ENCODE data around the gene MYO7A. TPM values are rescaled to one million over a fixed set of nuclear protein-coding genes. Genes with fewer than 3 reads are reported as not detected.

Gene MYO7A
- polyA plus RNA-seq, 1 experiment: not detected

GRCh38 chr11:77125191-77125590 lies 2.9 kb upstream of the MYO7A start:
- no peaks in the 10 kb centered on the region; the same call in 1 of the 2 replicates for H3K9me3 ChIP-seq (ENCODE audit: control insufficient read depth, insufficient read depth, low read length)
- no peak for DNase-seq (ENCODE audit: low read depth, low spot score)
- no peak overlapping the region for H3K27ac ChIP-seq (ENCODE audit: low read depth, low read length)
- H3K4me3 ChIP-seq (ENCODE audit: low read depth, low read length): no peak overlapping the region
- H3K27me3 ChIP-seq (ENCODE audit: control insufficient read depth, insufficient read depth, low read length): no peaks in the 10 kb centered on the region
- CTCF ChIA-PET: no interaction called here
- TF ChIP-seq, protein P1, sequence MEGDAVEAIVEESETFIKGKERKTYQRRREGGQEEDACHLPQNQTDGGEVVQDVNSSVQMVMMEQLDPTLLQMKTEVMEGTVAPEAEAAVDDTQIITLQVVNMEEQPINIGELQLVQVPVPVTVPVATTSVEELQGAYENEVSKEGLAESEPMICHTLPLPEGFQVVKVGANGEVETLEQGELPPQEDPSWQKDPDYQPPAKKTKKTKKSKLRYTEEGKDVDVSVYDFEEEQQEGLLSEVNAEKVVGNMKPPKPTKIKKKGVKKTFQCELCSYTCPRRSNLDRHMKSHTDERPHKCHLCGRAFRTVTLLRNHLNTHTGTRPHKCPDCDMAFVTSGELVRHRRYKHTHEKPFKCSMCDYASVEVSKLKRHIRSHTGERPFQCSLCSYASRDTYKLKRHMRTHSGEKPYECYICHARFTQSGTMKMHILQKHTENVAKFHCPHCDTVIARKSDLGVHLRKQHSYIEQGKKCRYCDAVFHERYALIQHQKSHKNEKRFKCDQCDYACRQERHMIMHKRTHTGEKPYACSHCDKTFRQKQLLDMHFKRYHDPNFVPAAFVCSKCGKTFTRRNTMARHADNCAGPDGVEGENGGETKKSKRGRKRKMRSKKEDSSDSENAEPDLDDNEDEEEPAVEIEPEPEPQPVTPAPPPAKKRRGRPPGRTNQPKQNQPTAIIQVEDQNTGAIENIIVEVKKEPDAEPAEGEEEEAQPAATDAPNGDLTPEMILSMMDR (IDR thresholded peaks at IDR 0.05; ENCODE audit: low read depth, low read length): no peak
- POLR2A ChIA-PET: no interaction called here

- CTCF ChIA-PET: no interaction called here
- no peak for DNase-seq (ENCODE audit: low read depth, low spot score)
Observed at GRCh38 chr11:77125695-77126094, 2.4 kb upstream of the MYO7A start.

GRCh38 chr11:77126156-77126775 lies 1.8 kb upstream of the MYO7A start:
- CTCF ChIA-PET: interaction anchor here (0.9 to 4.1 kb wide), 18 partner anchors 12 to 493 kb away, joined by 3 to 62 read pairs (median 7); no protein-coding TSS in a partner anchor
- DNase-seq (ENCODE audit: low read depth, low spot score): no peak
- no peak overlapping the region for H3K27ac ChIP-seq (ENCODE audit: low read depth, low read length)
- POLR2A ChIA-PET: interaction anchor here (0.5 kb wide), 1 partner anchor 431 kb away, joined by 3 read pairs; no protein-coding TSS in a partner anchor
- TF ChIP-seq, protein P1 (IDR thresholded peaks at IDR 0.05; ENCODE audit: low read depth, low read length): no peak
- no peaks in the 10 kb centered on the region for H3K9me3 ChIP-seq (ENCODE audit: control insufficient read depth, insufficient read depth, low read length)
- H3K27me3 ChIP-seq (ENCODE audit: control insufficient read depth, insufficient read depth, low read length): no peaks in the 10 kb centered on the region
- no peak overlapping the region for H3K4me3 ChIP-seq (ENCODE audit: low read depth, low read length)

More at GRCh38 chr11:77125695-77126094, 2.4 kb upstream of the MYO7A start:
- Histone ChIP-seq H3K27me3 (ENCODE audit: control insufficient read depth, insufficient read depth, low read length) (no peaks in the 10 kb centered on the region), H3K4me3 (ENCODE audit: low read depth, low read length) (no peak overlapping the region), H3K27ac (ENCODE audit: low read depth, low read length) (no peak overlapping the region), H3K9me3 (ENCODE audit: control insufficient read depth, insufficient read depth, low read length) (no peaks in the 10 kb centered on the region; the same call in 1 of the 2 replicates)
- POLR2A ChIA-PET: no interaction called here
- TF ChIP-seq, protein P1 (IDR thresholded peaks at IDR 0.05; ENCODE audit: low read depth, low read length): no peak

DNA sequence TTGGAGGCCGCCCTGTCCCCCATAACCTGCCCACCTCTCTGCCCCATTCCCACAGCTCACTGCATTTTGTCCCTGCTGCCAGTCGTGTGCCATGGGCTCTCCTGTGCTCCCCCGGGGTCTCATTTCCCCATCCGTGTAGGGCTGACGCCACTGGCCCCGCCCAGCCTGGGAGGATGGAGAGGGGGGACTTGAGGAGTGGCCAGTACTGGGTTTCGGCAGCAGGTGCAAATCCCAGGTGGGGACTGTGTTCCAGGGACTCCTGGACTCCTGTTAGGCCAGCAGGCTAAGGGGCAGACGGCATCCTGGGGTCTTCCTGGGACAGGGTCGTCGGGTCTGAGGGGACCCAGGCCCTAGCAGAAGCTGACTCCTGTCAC lies 1.2 kb upstream of the MYO7A start:
- TF ChIP-seq, protein P1 (IDR thresholded peaks at IDR 0.05; ENCODE audit: low read depth, low read length): no peak
- H3K4me3 ChIP-seq (ENCODE audit: low read depth, low read length): peak overlapping the region; percentile 59
- no peak for DNase-seq (ENCODE audit: low read depth, low spot score)
- H3K9me3 ChIP-seq (ENCODE audit: control insufficient read depth, insufficient read depth, low read length): no peaks in the 10 kb centered on the region
- H3K27me3 ChIP-seq (ENCODE audit: control insufficient read depth, insufficient read depth, low read length): no peaks in the 10 kb centered on the region
- H3K27ac ChIP-seq (ENCODE audit: low read depth, low read length): no peak overlapping the region
- ChIA-PET POLR2A (interaction anchor here (0.5 to 0.6 kb wide), 3 partner anchors 79 to 706 kb away, joined by 3 to 5 read pairs (median 4); no protein-coding TSS in a partner anchor), CTCF (interaction anchor here (0.7 to 4.1 kb wide), 29 partner anchors 10 to 493 kb away, joined by 3 to 62 read pairs (median 5); no protein-coding TSS in a partner anchor)

- TF ChIP-seq, protein P1 (IDR thresholded peaks at IDR 0.05; ENCODE audit: low read depth, low read length): peak; percentile 100
- ChIA-PET POLR2A (interaction anchor here (0.5 to 0.9 kb wide), 3 partner anchors 80 to 706 kb away, joined by 3 to 5 read pairs (median 4); no protein-coding TSS in a partner anchor), CTCF (interaction anchor here (0.7 to 4.1 kb wide), 32 partner anchors 9 to 492 kb away, joined by 3 to 62 read pairs (median 5); no protein-coding TSS in a partner anchor)
- Histone ChIP-seq H3K27me3 (ENCODE audit: control insufficient read depth, insufficient read depth, low read length) (no peaks in the 10 kb centered on the region), H3K9me3 (ENCODE audit: control insufficient read depth, insufficient read depth, low read length) (no peaks in the 10 kb centered on the region), H3K27ac (ENCODE audit: low read depth, low read length) (no peak overlapping the region), H3K4me3 (ENCODE audit: low read depth, low read length) (peak overlapping the region; percentile 59)
- DNase-seq (ENCODE audit: low read depth, low spot score): no peak
Observed at GRCh38 chr11:77127235-77127911, 673 bp upstream of the MYO7A start.

Measured in AG04450 (cell line).